Medulla oblongata (tissue), 1 donor: ENCODE measurements around the gene PSMA5.
"Not testable (repeated sequence)": the region's sequence is repeated elsewhere in the genome, so short reads cannot be mapped to it uniquely, and the experiment has no call there.

Source experiments
- DNase-seq: peaks from one replicate; pipeline ENCODE4 v3.0.0-alpha.2; 2015; ENCODE audit errors: extremely low spot score

The PSMA5 gene

GRCh38 chr1:109432336-109432735 lies 6.1 kb upstream of the PSMA5 start:
- no peak for DNase-seq

- no peak for DNase-seq
These were observed 871 bp upstream of the PSMA5 start for GRCh38 chr1:109427171-109427467.

DNA sequence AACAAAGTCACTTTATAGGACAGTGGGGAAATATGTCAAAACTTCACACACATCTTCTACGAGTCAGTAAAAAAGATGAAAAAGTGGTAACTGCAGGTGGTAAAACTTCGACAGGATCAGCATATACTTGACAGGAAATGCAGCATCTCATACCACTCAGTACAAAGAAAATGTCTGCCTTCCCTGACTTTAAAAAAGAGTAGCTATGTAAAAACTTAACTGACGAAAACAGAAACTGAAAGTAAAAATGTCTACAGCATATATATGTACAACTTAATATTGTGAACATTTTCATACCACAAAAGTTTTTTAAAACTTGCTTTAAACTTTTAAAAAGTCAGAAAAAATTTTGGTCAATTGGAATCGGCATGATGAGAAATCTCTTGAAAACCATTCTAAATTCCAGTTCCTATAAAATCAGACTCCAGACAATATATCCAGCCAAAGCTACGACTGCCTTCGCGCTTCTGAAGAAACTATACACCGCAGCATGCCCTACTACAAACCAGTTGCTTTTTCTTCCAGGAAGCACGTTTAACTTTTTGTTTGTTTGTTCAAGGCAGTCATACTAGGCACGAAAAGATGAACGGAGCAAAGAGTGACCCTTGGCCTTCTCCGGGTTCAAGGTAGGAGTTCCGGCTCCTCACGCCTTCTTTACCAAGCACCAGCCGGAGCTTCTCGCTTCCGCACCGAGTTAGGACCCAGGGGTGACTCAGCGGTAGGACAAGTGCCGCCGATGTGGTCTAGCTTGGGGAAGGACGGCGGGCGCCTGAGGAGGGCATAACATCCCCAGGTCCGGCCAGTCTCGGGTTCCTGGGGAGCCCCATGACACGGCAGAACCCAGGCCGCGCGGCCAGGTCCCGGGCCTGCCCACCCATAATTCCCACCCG lies 612 bp downstream of the PSMA5 start:
- DNase-seq = no peak

DNA sequence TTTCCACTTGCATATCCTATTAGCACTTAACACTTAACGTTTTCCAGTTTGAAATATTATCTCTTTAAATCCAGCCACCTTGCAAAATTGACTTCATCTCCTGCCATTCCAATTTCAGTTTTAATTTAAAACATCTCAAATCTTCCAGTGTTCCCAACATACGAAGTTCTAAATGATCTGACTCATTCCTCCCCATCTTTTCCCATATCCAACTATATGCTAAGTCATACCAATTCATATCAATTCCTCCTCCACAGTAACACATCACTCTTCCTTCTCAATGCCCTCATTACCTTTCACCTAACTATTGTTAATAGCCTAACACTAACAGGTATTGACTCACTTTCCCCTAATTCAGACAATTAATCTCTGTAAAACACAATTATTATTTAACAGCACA lies 2.8 kb downstream of the PSMA5 start:
- DNase-seq = no peak

DNA sequence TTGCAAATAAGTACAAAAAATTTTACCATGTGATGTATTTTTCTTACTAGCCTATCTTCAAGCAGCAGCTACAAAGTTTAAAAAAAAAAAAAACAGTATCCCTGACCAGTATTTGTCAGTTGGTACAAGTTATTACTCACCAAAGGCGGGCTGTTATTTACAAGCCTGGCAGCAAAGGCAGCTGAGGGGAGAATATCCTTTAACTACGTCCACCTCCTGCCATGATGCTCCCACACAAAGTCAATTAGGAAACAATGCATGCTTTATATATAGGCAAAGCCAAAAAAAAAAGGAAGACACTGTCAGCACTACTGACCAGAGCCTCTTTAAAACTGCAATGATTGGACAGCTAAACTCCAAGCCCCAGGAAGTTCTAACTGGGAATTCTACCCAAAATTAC lies 13.7 kb downstream of the PSMA5 start:
- no peak for DNase-seq

DNA sequence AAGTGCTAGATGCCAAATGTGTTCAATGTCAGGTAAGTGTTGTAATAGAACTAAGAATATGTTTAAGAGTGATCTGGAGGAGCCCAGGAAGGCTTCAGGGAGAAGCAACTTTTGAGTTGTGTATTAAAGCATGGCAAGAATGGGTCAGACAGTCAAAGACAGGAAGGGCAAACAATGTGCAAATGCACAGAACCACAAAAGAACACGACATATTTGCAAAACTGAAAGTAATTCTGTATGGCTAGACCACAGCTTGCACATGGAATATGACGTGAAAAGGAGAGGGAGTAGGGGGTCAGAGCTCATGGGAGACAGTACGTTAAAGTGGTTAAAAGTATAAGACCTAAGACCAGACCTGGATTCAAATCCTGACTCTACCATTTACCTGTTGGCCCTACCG lies 21.4 kb downstream of the PSMA5 start:
- no peak for DNase-seq

DNA sequence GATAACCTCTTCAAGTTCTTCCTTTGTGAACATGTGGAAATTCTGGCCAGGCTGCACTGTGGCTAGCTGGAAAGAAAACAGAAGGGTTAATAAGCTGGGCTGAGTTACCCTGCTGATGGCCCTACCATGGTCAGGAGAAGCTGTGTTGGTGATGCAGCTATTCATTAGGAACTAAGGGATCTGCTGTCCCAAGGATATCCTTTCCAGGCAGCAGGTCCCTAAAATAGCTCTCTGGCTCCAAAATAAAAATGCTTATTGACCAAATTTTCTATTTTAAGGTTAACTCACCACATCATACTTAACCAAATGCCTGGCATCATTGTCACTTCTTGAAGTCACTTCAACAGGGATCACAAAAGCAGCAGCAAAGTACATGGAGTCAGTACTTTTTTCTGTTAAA lies 24.2 kb downstream of the PSMA5 start:
- DNase-seq = peak; percentile 2

DNA sequence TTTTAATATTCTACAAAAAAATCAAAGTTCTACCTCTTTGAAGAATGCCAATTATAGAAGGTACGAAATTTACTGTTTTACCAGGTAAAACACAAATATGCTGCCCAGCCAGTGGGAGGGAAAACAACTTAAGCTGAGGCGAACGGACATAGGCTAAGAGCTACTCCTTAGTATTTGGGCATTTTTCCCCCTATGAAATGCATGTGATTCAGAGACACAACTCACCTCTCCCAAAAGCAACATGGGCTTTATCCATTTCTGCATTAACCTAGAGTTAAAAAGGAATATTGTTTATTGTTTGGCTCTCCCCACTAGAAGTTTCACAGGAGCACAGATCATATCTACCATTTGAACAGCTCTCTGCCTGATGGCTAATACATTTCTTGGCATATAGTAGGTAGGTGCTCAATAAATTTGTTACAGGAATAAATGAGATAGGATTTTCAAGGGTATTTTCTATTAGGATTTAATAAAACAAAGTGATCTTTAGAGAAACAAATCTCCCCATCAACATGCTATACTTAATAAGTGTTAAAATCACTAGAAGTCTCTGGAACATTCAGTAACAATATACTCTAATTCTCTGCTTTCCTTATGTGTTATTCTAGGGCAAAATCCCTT lies 26.1 kb downstream of the PSMA5 start:
- no peak for DNase-seq

DNA sequence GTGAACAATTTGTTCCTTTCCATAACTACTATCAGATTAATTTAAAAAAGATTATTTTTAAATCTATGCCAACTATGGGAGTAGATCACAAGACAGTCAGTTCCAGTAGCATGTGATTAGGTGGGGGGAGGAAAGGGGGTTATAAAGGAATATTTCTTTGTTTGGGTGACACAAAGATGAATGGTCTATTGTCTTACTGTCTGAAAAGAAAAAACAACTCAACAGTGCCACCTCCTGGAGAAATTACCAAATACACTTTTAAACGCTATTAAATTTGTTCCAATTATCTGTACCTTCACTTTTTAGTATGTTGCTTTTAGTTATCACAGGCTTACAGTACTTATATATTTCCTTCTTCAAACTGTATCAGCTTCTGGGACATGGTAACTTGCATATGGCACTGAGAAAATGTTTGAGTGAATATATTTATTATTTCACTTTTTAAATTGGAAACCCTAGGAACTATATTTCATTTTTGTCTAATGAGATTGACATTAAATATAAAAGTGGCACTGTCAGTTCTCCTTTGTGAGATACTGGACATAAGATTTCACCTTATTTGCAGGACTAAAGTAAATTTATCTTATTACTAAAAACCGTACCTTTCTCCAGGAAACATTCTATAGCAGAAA lies 26.8 kb downstream of the PSMA5 start:
- peak; percentile 96 for DNase-seq

- DNase-seq = peak; percentile 38
These were observed 27.7 kb downstream of the PSMA5 start for GRCh38 chr1:109398343-109399225.

DNA sequence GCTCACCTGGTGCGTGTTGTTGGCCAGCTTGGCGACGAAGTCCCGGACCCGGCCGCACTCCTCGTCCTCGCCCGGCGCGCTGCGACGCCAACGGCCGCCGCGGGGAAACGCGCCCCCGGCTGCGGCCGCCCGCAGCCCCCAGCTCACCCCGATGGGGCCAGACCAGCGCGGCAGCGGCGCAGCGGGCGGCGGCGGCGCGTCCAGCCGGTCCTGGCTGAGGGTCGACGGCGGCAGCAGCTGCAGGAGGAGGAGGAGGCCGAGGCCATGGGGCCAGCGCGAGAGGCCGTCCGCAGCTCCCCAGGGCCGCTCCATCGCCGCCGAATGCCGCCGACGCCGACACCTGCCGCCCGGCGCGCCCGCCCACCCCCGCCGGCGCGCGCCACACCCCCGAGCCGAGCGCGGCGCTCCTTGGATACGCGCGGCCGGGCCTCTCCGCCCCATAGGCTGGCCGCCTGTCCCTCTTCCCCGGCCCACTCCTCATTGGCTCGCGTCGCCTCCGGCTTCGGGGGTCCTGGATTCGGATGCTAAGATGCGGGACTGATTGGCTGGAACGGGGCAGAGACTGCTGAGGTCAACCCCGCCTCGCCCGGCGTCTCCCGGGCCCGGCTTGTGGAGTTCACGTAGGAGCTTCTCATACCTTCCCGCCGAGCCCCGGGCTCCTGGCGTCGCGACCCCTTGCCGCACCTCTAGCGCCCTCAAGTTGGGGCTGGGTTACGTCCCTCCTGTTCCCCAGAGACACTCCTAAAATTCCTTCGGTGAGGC lies 28.5 kb downstream of the PSMA5 start, which contains the start of gene SORT1:
Gene SORT1 (minus strand): TSS at position 338 of the 762 bp plus-strand sequence. CDS start 26 bp downstream, at position 312.
- DNase-seq = peak; percentile 98

GRCh38 chr1:109396871-109397580 lies 29.2 kb downstream of the PSMA5 start:
- peak; percentile 44 for DNase-seq

- DNase-seq = no peak
These were observed 29.8 kb downstream of the PSMA5 start for GRCh38 chr1:109396513-109396839.

- peak; percentile 69 for DNase-seq
These were observed 30.4 kb downstream of the PSMA5 start for GRCh38 chr1:109395602-109396512.

DNA sequence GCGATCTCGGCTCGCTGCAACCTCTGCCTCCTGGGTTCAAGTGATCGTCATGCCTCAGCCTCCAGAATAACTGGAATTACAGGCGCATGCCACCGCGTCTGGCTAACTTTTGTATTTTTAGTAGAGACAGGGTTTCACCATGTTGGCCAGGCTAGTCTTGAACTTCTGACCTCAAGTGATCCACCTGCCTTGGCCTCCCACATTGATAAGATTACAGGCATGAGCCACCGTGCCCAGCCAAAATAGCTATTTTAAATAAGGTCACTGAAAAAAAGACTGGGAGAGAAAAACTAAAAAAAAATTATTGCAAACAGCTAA lies 31.0 kb downstream of the PSMA5 start:
- DNase-seq = not testable (repeated sequence)

- no peak for DNase-seq
These were observed 31.5 kb downstream of the PSMA5 start for GRCh38 chr1:109394591-109395281.

- DNase-seq = no peak
These were observed 32.5 kb downstream of the PSMA5 start for GRCh38 chr1:109393617-109394233.

- peak; percentile 93 for DNase-seq
These were observed 33.2 kb downstream of the PSMA5 start for GRCh38 chr1:109392788-109393616.
